Upper lobe of left lung (tissue), 6 donors: ENCODE measurements around the gene CDH20. TPM values are rescaled to one million over a fixed set of nuclear protein-coding genes. Genes with fewer than 3 reads are reported as not detected.

ENCODE experiments used
- ATAC-seq, 2 donors: fragments of 200-7000 bp; cut with Tn5 transposase; one replicate each; pipeline ENCODE4 v1.9.1; 2022; ENCODE audit warnings: mild to moderate bottlenecking in 2 of 2, moderate library complexity in 2 of 2; ENCODE audit not compliant: low FRiP score in 2 of 2
- DNase-seq, 2 donors: peaks; one replicate each; pipeline ENCODE4 v3.0.0-alpha.2; 2019 to 2020
- H3K27ac ChIP-seq, 4 donors: fragments of 200-600 bp; sonication (generic); one replicate each; pipeline ENCODE4 v1.5.1; 2016 to 2019
- H3K27me3 ChIP-seq, 4 donors: fragments of 200-600 bp; sonication (generic); one replicate each; pipeline ENCODE4 v1.5.1; 2017 to 2019
- H3K36me3 ChIP-seq, 4 donors: fragments of 200-600 bp; sonication (generic); one replicate each; pipeline ENCODE4 v1.5.1; 2016 to 2019
- H3K4me1 ChIP-seq, 4 donors: fragments of 200-600 bp; sonication (generic); one replicate each; pipeline ENCODE4 v1.5.1; 2018 to 2019
- H3K4me3 ChIP-seq, 4 donors: fragments of 200-600 bp; sonication (generic); one replicate each; pipeline ENCODE4 v1.5.1; 2017 to 2019; ENCODE audit warnings: mild to moderate bottlenecking in 2 of 4, moderate library complexity in 1 of 4
- H3K9me3 ChIP-seq, 4 donors: fragments of 200-600 bp; sonication (generic); one replicate each; pipeline ENCODE4 v1.5.1; 2018 to 2019
- EP300 ChIP-seq, 4 donors: sonication (generic); formaldehyde crosslinking; IDR thresholded peaks; one replicate each; pipeline ENCODE4 v1.5.1; 2017; ENCODE audit warnings: antibody characterized with exemption in 4 of 4, control low read depth in 2 of 4
- POLR2A ChIP-seq, 4 donors: fragments of 450-650 bp; IDR thresholded peaks; one replicate each; pipeline ENCODE4 v1.5.1; 2016 to 2017; ENCODE audit warnings: antibody characterized with exemption in 4 of 4, mild to moderate bottlenecking in 2 of 4
- POLR2AphosphoS5 ChIP-seq, 2 donors: sonication (generic); formaldehyde crosslinking; IDR thresholded peaks; one replicate each; pipeline ENCODE4 v1.5.1; 2017; ENCODE audit warnings: antibody characterized with exemption in 2 of 2
- WGBS, 2 donors: methylation state at CpG; one replicate each; pipeline ENCODE4 v1.1.5; 2017 to 2018; 5-methylcytosine and 5-hydroxymethylcytosine counted together
- total RNA-seq, 6 donors: library from RNA; depleted of rRNA in 4 of 6; stranded (reverse); fragments of >200 nt in 4 of 6; gene quantifications; one replicate each; pipeline versions ENCODE4 v1.1.0 to v1.2.1, GENCODE V29; 2016 to 2021
- TF ChIP-seq, protein P1 (sequence below), 6 experiments: fragments of 450-650 bp in 4 of 6; fragments of 200-600 bp in 2 of 6; sonication (generic) in 2 of 6; IDR thresholded peaks; one replicate each; pipeline ENCODE4 v1.5.1; 2016 to 2019; ENCODE audit warnings: antibody characterized with exemption in 6 of 6
- donor health status: DM: no; HTN: no; CAD: no; lungs with moderate emphysema.
- donor health status: DM: no; HTN: yes; CAD: no; lungs with severe emphysema.

CDH20 gene
- total RNA-seq, 6 donors from 2014 or later = 0.06 to 0.07 TPM; not detected in 4

DNA sequence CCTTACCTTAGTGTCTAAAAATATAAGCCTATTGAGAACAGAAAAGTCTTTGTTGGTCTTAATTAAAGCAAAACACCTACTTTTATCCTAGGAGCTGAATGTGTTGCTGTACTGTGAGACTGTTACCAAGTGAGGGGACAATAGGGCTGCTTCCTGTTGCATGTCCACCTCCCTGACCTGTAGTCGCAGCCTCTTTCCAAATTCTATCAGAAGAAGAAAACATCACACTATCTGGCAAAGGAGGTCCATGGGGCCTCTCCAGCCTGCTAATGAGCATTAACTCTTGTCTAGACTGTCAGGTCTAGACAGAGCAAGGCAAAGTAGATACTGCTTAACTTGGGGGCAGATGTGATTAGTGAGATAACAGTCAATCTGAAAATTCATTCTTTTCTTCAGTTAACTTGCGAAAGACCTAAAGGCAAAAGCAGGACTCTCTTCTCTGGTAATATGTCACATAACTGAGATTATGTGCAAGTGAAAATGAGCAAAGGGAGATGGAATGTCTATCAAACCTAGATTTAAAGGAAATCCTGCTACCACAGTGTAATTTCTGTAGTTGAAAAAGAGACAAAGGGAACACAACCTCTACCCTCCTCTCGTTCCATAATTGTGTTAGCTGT lies 66.9 kb downstream of the CDH20 start:
- no peaks in the 10 kb centered on the region for H3K36me3 ChIP-seq
- 72 to 73% methylated on average over 3 of the region's 3 CpGs for WGBS, 2 donors
- no peak for DNase-seq

DNA sequence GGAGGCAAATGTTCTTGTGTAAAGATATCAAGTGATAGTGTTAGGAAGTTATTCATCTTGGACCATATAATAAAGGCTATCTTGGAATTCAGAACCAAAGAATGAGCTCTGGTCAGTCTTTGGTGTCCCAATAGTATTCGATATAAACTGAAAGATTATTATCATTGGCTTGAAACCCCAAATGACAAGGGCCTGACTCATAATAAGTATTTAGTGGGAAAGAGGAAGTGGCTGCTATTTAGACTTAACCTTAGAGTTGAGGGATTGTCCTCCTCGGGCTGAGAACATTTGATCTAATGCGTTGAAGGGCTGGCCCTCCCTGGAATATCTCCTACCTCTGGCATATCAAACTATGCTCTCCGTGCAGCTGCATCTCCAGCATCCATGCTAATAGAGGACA lies 67.5 kb downstream of the CDH20 start:
- Histone ChIP-seq H3K36me3 (no peaks in the 10 kb centered on the region), H3K27ac (no peak overlapping the region), H3K4me1 (no peaks in the 10 kb centered on the region), H3K9me3 (no peaks in the 10 kb centered on the region), H3K4me3 (no peak overlapping the region), H3K27me3 (no peaks in the 10 kb centered on the region)
- no peak for ATAC-seq
- WGBS, 2 donors = 63 to 66% methylated on average over 4 of the region's 4 CpGs
- no peak for TF ChIP-seq POLR2AphosphoS5 (IDR thresholded peaks at IDR 0.05)
- TF ChIP-seq POLR2A (IDR thresholded peaks at IDR 0.05) = no peak
- TF ChIP-seq EP300 (IDR thresholded peaks at IDR 0.05) = no peak
- TF ChIP-seq, protein P1, sequence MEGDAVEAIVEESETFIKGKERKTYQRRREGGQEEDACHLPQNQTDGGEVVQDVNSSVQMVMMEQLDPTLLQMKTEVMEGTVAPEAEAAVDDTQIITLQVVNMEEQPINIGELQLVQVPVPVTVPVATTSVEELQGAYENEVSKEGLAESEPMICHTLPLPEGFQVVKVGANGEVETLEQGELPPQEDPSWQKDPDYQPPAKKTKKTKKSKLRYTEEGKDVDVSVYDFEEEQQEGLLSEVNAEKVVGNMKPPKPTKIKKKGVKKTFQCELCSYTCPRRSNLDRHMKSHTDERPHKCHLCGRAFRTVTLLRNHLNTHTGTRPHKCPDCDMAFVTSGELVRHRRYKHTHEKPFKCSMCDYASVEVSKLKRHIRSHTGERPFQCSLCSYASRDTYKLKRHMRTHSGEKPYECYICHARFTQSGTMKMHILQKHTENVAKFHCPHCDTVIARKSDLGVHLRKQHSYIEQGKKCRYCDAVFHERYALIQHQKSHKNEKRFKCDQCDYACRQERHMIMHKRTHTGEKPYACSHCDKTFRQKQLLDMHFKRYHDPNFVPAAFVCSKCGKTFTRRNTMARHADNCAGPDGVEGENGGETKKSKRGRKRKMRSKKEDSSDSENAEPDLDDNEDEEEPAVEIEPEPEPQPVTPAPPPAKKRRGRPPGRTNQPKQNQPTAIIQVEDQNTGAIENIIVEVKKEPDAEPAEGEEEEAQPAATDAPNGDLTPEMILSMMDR (IDR thresholded peaks at IDR 0.05) = no peak
- DNase-seq = no peak

More for the DNA sequence above, 66.9 kb downstream of the CDH20 start:
- Histone ChIP-seq H3K27me3 (no peaks in the 10 kb centered on the region), H3K4me3 (no peak overlapping the region), H3K27ac (no peak overlapping the region), H3K4me1 (no peaks in the 10 kb centered on the region), H3K9me3 (no peaks in the 10 kb centered on the region)
- TF ChIP-seq EP300 (IDR thresholded peaks at IDR 0.05) = no peak
- no peak for TF ChIP-seq POLR2A (IDR thresholded peaks at IDR 0.05)
- TF ChIP-seq POLR2AphosphoS5 (IDR thresholded peaks at IDR 0.05) = no peak
- TF ChIP-seq, protein P1 (IDR thresholded peaks at IDR 0.05) = no peak
- no peak for ATAC-seq

DNA sequence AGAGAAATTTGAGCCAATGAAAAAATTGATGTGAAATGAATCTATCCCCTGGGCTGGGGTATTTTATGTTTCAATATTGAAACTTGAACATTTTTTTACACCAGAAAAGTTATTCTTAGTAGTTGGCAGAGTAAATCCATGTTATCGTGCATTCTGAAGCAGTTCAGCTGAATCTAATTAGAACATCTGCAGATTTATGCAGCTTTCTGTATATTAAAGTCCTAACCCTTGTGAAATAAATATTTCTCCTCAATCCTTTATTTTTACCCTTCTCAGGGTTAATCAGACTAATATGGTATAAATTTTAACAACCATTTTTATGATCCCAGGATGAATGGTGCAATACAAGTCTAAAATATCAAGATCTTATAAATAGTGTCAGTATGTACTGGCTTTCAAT lies 69.5 kb downstream of the CDH20 start:
- Histone ChIP-seq H3K27me3 (no peaks in the 10 kb centered on the region), H3K4me3 (no peak overlapping the region), H3K27ac (no peak overlapping the region), H3K4me1 (no peaks in the 10 kb centered on the region), H3K36me3 (no peaks in the 10 kb centered on the region), H3K9me3 (no peaks in the 10 kb centered on the region)
- 32 to 79% methylated on average over 1 of the region's 1 CpG for WGBS, 2 donors
- DNase-seq = no peak
- no peak for ATAC-seq
- TF ChIP-seq, protein P1 (IDR thresholded peaks at IDR 0.05) = no peak
- TF ChIP-seq POLR2A (IDR thresholded peaks at IDR 0.05) (no peak), EP300 (IDR thresholded peaks at IDR 0.05) (no peak), POLR2AphosphoS5 (IDR thresholded peaks at IDR 0.05) (no peak)

- TF ChIP-seq POLR2A (IDR thresholded peaks at IDR 0.05) (no peak), POLR2AphosphoS5 (IDR thresholded peaks at IDR 0.05) (no peak), EP300 (IDR thresholded peaks at IDR 0.05) (no peak)
- TF ChIP-seq, protein P1 (IDR thresholded peaks at IDR 0.05) = no peak
- no peaks in the 10 kb centered on the region for H3K27me3 ChIP-seq
- H3K9me3 ChIP-seq = no peaks in the 10 kb centered on the region
- H3K4me1 ChIP-seq = no peaks in the 10 kb centered on the region
- 98 to 100% methylated on average over 1 of the region's 1 CpG for WGBS, 2 donors
- ATAC-seq (no peak), DNase-seq (no peak)
- no peak overlapping the region for H3K4me3 ChIP-seq
- no peak overlapping the region for H3K27ac ChIP-seq
- no peaks in the 10 kb centered on the region for H3K36me3 ChIP-seq
Measured at GRCh38 chr18:61413396-61413795, 80.2 kb downstream of the CDH20 start.

DNA sequence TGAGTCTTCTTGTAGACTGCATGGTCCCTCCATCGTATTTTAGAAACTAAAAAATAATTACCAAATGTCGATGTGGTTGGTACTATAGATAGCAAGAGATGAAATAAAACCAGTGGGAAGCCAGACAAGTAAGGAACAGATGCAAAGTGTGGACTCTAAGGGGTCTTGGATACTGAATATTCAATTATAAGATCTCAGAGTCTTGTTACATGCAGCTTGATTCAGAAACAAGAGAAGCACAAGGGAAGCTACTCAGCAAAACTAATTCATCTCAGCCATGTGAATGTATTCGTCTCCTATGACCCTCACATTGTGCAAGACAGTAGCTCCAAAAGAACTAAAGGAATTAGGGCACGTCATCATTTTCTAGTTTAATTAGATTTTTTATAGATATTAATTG lies 80.9 kb downstream of the CDH20 start:
- Histone ChIP-seq H3K27me3 (no peaks in the 10 kb centered on the region), H3K4me1 (no peaks in the 10 kb centered on the region), H3K9me3 (no peaks in the 10 kb centered on the region), H3K36me3 (no peaks in the 10 kb centered on the region), H3K27ac (no peak overlapping the region), H3K4me3 (no peak overlapping the region)
- DNase-seq (no peak), ATAC-seq (no peak)
- WGBS, 2 donors = 84 to 89% methylated on average over 4 of the region's 4 CpGs
- no peak for TF ChIP-seq POLR2A (IDR thresholded peaks at IDR 0.05)
- TF ChIP-seq POLR2AphosphoS5 (IDR thresholded peaks at IDR 0.05) = no peak
- TF ChIP-seq EP300 (IDR thresholded peaks at IDR 0.05) = no peak
- TF ChIP-seq, protein P1 (IDR thresholded peaks at IDR 0.05) = no peak
